SK-N-SH treated with all-trans-retinoic acid at 6 μM for 48 hours (cell line): ENCODE measurements around the gene PRR33.

Experiments
- ATAC-seq: fragments of 200-7000 bp; cut with Tn5 transposase; 3 replicates; pipeline ENCODE4 v1.9.1; 2020; ENCODE audit warnings: mild to moderate bottlenecking, moderate library complexity
- ARNTL ChIP-seq: fragments of 450-650 bp; formaldehyde crosslinking; IDR thresholded peaks from 2 replicates; pipeline ENCODE4 v1.5.0; 2020; ENCODE audit warnings: low read depth, mild to moderate bottlenecking, moderate library complexity, borderline replicate concordance
- BACH2 ChIP-seq: fragments of 250-450 bp; sonication (Bioruptor Pico); IDR thresholded peaks from 2 replicates; pipeline ENCODE4 v1.9.0; 2021; ENCODE audit warnings: mild to moderate bottlenecking, borderline replicate concordance
- CSDC2 ChIP-seq: fragments of 250-450 bp; sonication (Bioruptor Pico); IDR thresholded peaks from 2 replicates; pipeline ENCODE4 v1.5.0; 2020; ENCODE audit warnings: mild to moderate bottlenecking, moderate library complexity
- ESRRG ChIP-seq: fragments of 250-450 bp; sonication (Bioruptor Pico); IDR thresholded peaks from 2 replicates; pipeline ENCODE4 v1.6.1; 2021; ENCODE audit warnings: mild to moderate bottlenecking
- GLIS3 ChIP-seq: fragments of 250-450 bp; sonication (Bioruptor Pico); IDR thresholded peaks from 2 replicates; pipeline ENCODE4 v1.5.0; 2020; ENCODE audit warnings: mild to moderate bottlenecking, moderate library complexity
- OSR1 ChIP-seq: fragments of 250-450 bp; sonication (Bioruptor Pico); IDR thresholded peaks from 2 replicates; pipeline ENCODE4 v1.8.0; 2022; ENCODE audit warnings: moderate library complexity, mild to moderate bottlenecking, inconsistent platforms
- PPARA ChIP-seq: fragments of 250-450 bp; sonication (Bioruptor Pico); IDR thresholded peaks from 2 replicates; pipeline ENCODE4 v1.5.0; 2020; ENCODE audit warnings: mild to moderate bottlenecking, borderline replicate concordance
- RARB ChIP-seq: fragments of 250-450 bp; sonication (Bioruptor Pico); IDR thresholded peaks from 2 replicates; pipeline ENCODE4 v1.8.0; 2021; ENCODE audit warnings: mild to moderate bottlenecking, moderate library complexity
- SNAI2 ChIP-seq: fragments of 250-450 bp; sonication (Bioruptor Pico); IDR thresholded peaks from 2 replicates; pipeline ENCODE4 v1.5.0; 2020; ENCODE audit warnings: mild to moderate bottlenecking, moderate library complexity
- TCF4 ChIP-seq: fragments of 250-450 bp; sonication (Bioruptor Pico); IDR thresholded peaks from 2 replicates; pipeline ENCODE4 v1.8.0; 2021; ENCODE audit warnings: mild to moderate bottlenecking, moderate library complexity, borderline replicate concordance
- TOX ChIP-seq: fragments of 250-450 bp; sonication (Bioruptor Pico); IDR thresholded peaks from 2 replicates; pipeline ENCODE4 v1.8.0; 2021; ENCODE audit warnings: mild to moderate bottlenecking, moderate library complexity, borderline replicate concordance
- ZC3H10 ChIP-seq: fragments of 250-450 bp; sonication (Bioruptor Pico); IDR thresholded peaks from 2 replicates; pipeline ENCODE4 v1.5.1; 2021; ENCODE audit warnings: mild to moderate bottlenecking, moderate library complexity
- ZFP3 ChIP-seq: fragments of 250-450 bp; sonication (Bioruptor Pico); IDR thresholded peaks from 2 replicates; pipeline ENCODE4 v1.5.0; 2020; ENCODE audit warnings: mild to moderate bottlenecking, moderate library complexity
- ZNF565 ChIP-seq: fragments of 450-650 bp; formaldehyde crosslinking; conservative IDR thresholded peaks from 2 replicates; pipeline ENCODE4 v1.5.0; 2020; ENCODE audit warnings: low read depth, mild to moderate bottlenecking, moderate library complexity
- ZNF70 ChIP-seq: fragments of 450-650 bp; formaldehyde crosslinking; IDR thresholded peaks from 2 replicates; pipeline ENCODE4 v1.5.0; 2020; ENCODE audit warnings: mild to moderate bottlenecking, moderate library complexity
- ZNF8 ChIP-seq: fragments of 450-650 bp; formaldehyde crosslinking; IDR thresholded peaks from 2 replicates; pipeline ENCODE4 v1.5.0; 2020; ENCODE audit warnings: mild to moderate bottlenecking, moderate library complexity
- TF ChIP-seq, protein P1 (sequence below): fragments of 250-450 bp; sonication (Bioruptor Pico); IDR thresholded peaks from 2 replicates; pipeline ENCODE4 v1.8.0; 2020; ENCODE audit warnings: mild to moderate bottlenecking, moderate library complexity, borderline replicate concordance
- TF ChIP-seq, protein P2 (sequence below): fragments of 250-450 bp; sonication (Bioruptor Pico); IDR thresholded peaks from 2 replicates; pipeline ENCODE4 v1.5.1; 2021; ENCODE audit warnings: mild to moderate bottlenecking, moderate library complexity
- TF ChIP-seq, protein P3 (sequence below): fragments of 250-450 bp; sonication (Bioruptor Pico); IDR thresholded peaks from 2 replicates; pipeline ENCODE4 v1.5.0; 2020; ENCODE audit warnings: mild to moderate bottlenecking, moderate library complexity
- TF ChIP-seq, protein P4 (sequence below): fragments of 250-450 bp; sonication (Bioruptor Pico); IDR thresholded peaks from 2 replicates; pipeline ENCODE4 v1.5.1; 2020; ENCODE audit warnings: low read depth, mild to moderate bottlenecking, moderate library complexity
- TF ChIP-seq, protein P5 (sequence below): fragments of 250-450 bp; sonication (Bioruptor Pico); IDR thresholded peaks from 2 replicates; pipeline ENCODE4 v1.8.0; 2021; ENCODE audit warnings: low read depth, mild to moderate bottlenecking, moderate library complexity, borderline replicate concordance

Gene PRR33

DNA sequence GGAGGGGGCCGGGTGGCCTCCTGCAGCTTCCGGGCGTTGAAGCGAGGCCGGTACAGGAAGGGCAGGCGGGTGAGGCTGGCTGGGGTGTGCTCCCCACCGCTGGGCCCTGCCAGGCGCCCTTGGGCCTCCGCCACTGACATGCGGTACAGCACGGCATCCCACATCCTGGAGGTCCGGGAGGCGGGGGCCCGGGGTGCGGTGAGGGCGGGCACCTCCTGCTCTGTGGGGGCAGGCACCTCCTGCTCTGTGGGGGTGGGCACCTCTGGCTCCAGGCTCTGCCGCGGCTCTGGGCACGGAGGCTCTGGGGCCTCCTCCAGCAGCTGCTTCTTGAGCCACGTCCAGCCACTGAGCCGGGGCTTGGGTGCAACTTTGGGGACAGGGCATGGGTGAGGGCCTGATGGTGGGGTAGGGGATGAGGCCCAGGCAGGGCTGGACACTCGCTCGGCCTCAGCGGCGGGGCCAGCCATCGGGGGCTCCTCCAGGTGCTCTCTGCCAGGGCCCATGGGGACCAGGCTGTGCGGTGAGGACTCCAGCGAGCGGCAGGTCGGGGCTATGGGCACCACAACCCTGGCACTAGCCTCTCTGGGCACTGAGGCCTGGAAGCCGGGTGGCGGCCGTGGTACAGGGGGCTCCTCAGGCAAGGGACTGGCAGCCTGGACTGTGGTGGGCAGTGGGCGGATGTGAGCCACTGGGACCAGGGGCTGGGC lies 2.3 kb downstream of the PRR33 start:
- TF ChIP-seq OSR1 (CRISPR knock-in tag) (no peak), CSDC2 (CRISPR knock-in tag) (no peak), ESRRG (CRISPR knock-in tag) (no peak), TOX (CRISPR knock-in tag) (no peak), ZC3H10 (no peak), SNAI2 (CRISPR knock-in tag) (no peak), ZNF70 (CRISPR knock-in tag) (no peak), ARNTL (CRISPR knock-in tag) (no peak), PPARA (no peak), GLIS3 (CRISPR knock-in tag) (no peak), ZNF8 (CRISPR knock-in tag) (no peak)
- TF ChIP-seq, protein P1, sequence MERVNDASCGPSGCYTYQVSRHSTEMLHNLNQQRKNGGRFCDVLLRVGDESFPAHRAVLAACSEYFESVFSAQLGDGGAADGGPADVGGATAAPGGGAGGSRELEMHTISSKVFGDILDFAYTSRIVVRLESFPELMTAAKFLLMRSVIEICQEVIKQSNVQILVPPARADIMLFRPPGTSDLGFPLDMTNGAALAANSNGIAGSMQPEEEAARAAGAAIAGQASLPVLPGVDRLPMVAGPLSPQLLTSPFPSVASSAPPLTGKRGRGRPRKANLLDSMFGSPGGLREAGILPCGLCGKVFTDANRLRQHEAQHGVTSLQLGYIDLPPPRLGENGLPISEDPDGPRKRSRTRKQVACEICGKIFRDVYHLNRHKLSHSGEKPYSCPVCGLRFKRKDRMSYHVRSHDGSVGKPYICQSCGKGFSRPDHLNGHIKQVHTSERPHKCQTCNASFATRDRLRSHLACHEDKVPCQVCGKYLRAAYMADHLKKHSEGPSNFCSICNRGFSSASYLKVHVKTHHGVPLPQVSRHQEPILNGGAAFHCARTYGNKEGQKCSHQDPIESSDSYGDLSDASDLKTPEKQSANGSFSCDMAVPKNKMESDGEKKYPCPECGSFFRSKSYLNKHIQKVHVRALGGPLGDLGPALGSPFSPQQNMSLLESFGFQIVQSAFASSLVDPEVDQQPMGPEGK, result no peak
- TF ChIP-seq, protein P2, sequence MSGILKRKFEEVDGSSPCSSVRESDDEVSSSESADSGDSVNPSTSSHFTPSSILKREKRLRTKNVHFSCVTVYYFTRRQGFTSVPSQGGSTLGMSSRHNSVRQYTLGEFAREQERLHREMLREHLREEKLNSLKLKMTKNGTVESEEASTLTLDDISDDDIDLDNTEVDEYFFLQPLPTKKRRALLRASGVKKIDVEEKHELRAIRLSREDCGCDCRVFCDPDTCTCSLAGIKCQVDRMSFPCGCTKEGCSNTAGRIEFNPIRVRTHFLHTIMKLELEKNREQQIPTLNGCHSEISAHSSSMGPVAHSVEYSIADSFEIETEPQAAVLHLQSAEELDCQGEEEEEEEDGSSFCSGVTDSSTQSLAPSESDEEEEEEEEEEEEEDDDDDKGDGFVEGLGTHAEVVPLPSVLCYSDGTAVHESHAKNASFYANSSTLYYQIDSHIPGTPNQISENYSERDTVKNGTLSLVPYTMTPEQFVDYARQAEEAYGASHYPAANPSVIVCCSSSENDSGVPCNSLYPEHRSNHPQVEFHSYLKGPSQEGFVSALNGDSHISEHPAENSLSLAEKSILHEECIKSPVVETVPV (CRISPR knock-in tag), result no peak
- TF ChIP-seq, protein P3, sequence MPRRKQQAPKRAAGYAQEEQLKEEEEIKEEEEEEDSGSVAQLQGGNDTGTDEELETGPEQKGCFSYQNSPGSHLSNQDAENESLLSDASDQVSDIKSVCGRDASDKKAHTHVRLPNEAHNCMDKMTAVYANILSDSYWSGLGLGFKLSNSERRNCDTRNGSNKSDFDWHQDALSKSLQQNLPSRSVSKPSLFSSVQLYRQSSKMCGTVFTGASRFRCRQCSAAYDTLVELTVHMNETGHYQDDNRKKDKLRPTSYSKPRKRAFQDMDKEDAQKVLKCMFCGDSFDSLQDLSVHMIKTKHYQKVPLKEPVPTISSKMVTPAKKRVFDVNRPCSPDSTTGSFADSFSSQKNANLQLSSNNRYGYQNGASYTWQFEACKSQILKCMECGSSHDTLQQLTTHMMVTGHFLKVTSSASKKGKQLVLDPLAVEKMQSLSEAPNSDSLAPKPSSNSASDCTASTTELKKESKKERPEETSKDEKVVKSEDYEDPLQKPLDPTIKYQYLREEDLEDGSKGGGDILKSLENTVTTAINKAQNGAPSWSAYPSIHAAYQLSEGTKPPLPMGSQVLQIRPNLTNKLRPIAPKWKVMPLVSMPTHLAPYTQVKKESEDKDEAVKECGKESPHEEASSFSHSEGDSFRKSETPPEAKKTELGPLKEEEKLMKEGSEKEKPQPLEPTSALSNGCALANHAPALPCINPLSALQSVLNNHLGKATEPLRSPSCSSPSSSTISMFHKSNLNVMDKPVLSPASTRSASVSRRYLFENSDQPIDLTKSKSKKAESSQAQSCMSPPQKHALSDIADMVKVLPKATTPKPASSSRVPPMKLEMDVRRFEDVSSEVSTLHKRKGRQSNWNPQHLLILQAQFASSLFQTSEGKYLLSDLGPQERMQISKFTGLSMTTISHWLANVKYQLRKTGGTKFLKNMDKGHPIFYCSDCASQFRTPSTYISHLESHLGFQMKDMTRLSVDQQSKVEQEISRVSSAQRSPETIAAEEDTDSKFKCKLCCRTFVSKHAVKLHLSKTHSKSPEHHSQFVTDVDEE, result no peak
- TF ChIP-seq, protein P4, sequence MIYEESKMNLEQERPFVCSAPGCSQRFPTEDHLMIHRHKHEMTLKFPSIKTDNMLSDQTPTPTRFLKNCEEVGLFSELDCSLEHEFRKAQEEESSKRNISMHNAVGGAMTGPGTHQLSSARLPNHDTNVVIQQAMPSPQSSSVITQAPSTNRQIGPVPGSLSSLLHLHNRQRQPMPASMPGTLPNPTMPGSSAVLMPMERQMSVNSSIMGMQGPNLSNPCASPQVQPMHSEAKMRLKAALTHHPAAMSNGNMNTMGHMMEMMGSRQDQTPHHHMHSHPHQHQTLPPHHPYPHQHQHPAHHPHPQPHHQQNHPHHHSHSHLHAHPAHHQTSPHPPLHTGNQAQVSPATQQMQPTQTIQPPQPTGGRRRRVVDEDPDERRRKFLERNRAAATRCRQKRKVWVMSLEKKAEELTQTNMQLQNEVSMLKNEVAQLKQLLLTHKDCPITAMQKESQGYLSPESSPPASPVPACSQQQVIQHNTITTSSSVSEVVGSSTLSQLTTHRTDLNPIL (CRISPR knock-in tag), result no peak
- TF ChIP-seq, protein P5, sequence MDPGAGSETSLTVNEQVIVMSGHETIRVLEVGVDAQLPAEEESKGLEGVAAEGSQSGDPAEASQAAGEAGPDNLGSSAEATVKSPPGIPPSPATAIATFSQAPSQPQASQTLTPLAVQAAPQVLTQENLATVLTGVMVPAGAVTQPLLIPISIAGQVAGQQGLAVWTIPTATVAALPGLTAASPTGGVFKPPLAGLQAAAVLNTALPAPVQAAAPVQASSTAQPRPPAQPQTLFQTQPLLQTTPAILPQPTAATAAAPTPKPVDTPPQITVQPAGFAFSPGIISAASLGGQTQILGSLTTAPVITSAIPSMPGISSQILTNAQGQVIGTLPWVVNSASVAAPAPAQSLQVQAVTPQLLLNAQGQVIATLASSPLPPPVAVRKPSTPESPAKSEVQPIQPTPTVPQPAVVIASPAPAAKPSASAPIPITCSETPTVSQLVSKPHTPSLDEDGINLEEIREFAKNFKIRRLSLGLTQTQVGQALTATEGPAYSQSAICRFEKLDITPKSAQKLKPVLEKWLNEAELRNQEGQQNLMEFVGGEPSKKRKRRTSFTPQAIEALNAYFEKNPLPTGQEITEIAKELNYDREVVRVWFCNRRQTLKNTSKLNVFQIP (CRISPR knock-in tag), result no peak
- ATAC-seq, result no peak

DNA sequence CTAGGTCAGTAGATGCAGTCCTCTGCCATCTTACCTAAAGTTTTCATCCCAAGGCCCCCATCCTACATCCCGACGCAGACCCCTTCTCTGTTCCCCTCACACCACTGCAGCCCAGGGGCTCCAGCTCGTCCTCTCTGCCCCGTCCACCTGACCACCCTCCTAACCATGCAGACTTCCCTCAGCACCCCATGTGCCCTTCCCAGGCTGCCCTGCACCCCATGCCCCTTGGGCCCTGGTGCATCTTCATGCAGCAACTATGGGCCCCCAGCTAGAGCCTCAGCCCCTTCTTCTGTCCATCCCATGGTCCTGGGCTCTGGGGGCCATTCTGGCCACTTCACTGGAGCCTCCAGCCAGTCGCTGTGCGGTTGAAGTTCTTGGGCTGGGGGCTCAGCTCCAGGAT lies 2.9 kb downstream of the PRR33 start:
- ATAC-seq, result no peak
- TF ChIP-seq, protein P5 (CRISPR knock-in tag), result no peak
- TF ChIP-seq ZNF8 (CRISPR knock-in tag) (no peak), TOX (CRISPR knock-in tag) (no peak), BACH2 (no peak), SNAI2 (CRISPR knock-in tag) (no peak), ZNF70 (CRISPR knock-in tag) (no peak), TCF4 (no peak), RARB (no peak), ZNF565 (CRISPR knock-in tag) (no peak), ESRRG (CRISPR knock-in tag) (no peak), CSDC2 (CRISPR knock-in tag) (no peak), ZFP3 (no peak)
- TF ChIP-seq, protein P2 (CRISPR knock-in tag), result no peak
- TF ChIP-seq, protein P1, result no peak
- TF ChIP-seq, protein P4 (CRISPR knock-in tag), result no peak
